ENCODE results near the gene ZNF69. TPM values are rescaled to one million over a fixed set of nuclear protein-coding genes. Genes with fewer than 3 reads are reported as not detected.
A peak's percentile ranks its signal among the peaks of the same experiment; 100 is the strongest.
"Not testable (repeated sequence)": the region's sequence is repeated elsewhere in the genome, so short reads cannot be mapped to it uniquely, and the experiment has no call there.

ZNF69 gene
- total RNA-seq, 1 donor from 2014 or later = 8.0 TPM

DNA sequence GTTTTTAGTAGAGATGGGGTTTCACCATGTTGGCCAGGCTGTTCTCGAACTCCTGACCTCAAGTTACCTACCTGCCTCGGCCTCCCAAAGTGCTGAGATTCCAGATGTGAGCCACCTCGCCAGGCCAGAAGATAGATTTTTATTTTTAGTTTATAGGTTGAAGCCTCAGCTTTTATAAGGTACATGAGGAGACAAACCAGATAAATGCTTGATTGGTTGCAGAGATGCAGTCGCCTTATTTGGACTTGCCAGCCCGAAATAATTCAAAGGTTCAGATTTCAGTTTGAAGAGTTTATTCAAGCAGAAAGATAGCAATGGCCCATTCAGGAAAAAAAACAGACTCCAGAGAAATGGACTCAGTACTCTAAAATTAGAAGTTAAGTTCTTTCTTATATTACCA is 3.1 kb downstream of the ZNF69 start:
- DNase-seq (ENCODE audit: low spot score) (no peak), ATAC-seq (no peak)

DNA sequence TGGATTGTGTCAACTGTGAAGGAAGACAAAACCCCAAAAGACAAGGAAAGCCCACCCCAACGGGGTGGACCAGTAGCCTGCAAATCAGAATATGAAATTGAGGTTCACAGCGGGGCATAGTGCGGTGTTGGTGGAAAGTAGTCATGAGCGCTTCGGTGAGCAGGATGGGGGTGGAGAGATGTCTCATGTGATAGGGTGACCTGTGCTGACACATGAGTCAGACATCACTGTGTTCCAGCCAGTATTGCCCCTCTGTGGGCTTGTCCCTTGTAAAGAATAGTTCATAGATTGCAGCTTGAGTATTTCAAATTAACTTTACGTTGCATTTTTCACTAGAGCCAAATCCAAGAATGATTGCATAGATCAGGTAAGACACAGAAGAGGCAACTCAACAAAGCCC is 7.3 kb downstream of the ZNF69 start:
- DNase-seq (ENCODE audit: low spot score) = no peak
- ATAC-seq = no peak

DNA sequence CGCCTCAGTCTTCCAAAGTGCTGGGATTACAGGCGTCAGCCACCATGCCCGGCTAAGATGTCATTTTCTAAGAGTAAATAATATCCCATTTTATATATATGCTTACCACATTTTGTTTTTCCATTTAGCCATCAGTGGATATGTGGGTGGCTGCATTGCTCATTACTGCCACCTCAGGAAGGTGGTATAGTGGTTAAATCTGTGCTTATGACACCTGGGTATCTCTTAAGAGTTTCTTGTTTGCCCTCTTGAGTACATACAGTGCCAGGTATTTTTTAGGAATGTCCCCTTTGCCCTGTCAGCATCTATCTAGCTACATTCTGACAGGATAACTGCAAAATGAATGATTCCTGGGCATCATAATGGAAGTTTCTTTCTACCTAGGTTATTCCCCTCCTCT is 14.6 kb downstream of the ZNF69 start:
- no peak for ATAC-seq
- DNase-seq (ENCODE audit: low spot score) = no peak

DNA sequence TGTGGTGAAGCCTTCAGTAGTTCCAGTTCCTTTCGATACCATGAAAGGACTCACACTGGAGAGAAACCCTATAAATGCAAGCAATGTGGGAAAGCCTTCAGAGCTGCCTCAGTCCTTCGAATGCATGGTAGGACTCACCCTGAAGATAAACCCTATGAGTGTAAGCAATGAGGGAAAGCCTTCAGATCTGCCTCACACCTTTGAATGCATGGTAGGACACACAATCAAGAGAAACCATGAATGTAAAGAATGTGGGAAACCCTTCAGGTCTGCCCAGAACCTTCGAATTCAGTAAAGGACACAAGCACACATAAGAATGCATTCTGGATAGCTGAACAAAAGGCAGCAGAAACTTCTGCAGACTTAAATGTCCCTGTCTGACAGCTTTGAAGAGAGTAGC is 18.3 kb downstream of the ZNF69 start:
- ATAC-seq (no peak), DNase-seq (ENCODE audit: low spot score) (no peak)

DNA sequence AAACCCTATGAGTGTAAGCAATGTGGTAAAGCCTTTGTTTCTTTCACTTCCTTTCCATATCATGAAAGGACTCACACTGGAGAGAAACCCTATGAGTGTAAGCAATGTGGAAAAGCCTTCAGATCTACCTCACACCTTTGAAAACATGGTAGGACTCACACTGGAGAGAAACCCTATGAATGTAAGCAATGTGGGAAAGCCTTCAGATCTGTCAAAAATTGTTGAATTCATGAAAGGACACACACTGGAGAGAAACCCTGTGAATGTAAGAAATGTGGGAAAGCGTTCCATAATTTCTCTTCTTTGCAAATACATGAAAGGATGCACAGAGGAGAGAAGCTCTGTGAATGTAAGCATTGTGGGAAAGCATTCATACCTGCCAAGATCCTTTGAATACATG is 24.4 kb downstream of the ZNF69 start:
- not testable (repeated sequence) for ATAC-seq; DNase-seq (ENCODE audit: low spot score)

DNA sequence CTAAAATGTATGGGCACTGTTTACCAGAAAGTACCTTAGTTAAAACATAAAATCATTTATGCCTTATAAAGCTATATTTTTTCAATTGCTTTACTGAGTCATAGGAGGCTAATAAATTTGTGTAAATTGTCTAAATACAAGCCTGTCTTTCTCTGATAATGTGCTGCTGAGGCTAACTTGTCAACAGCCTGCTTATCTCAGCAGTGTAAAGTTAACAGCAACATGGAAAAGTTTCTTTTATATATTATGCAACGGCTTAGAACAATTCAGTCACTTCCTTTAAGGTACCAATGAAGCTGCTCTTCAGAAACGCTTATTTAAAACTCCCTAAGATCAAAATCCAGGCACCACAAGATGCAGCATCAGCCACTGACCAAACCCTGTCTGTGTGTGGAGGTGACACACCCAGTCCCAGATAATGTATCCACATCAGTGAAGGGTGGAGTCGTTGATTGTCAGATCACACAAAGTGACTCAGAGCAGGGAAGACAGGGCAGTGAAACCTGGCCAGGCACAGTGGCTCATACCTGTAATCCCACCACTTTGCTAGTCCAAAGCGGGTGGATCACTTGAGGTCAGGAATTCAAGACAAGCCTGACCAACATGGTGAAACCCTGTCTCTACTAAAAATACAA is 27.0 kb downstream of the ZNF69 start:
- ATAC-seq; DNase-seq (ENCODE audit: low spot score): not testable (repeated sequence)

DNA sequence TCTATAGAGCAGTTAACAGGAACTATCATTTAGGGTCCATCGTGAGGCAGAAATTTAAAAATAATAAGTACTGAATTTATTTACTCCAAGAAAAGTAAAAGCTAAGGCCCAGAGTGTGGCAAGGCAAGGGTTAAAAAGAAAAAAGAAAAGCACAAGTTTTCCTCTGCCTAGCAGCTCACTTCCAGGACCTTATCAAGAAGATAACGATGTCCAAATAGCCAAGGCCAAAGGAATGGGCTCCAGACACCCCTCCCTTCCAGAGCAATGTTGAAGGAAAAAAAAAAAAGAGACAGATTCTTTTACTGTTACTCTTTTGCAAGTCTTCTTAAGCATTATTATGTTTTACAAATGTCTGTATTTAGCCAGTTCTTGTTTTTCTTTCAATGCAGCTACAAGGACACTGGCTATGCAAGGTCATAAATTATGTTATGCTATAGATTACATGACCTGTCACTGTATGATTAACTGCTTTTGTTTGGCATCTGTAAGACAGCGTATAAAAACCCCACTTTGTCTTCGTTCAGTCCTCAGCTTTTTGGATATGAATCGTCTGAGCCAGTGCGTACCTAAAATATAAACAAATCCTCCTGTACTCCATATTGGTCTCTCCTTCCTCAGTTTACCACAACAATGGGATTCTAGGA is 34.4 kb downstream of the ZNF69 start:
- no peak for ATAC-seq
- DNase-seq (ENCODE audit: low spot score) = no peak

DNA sequence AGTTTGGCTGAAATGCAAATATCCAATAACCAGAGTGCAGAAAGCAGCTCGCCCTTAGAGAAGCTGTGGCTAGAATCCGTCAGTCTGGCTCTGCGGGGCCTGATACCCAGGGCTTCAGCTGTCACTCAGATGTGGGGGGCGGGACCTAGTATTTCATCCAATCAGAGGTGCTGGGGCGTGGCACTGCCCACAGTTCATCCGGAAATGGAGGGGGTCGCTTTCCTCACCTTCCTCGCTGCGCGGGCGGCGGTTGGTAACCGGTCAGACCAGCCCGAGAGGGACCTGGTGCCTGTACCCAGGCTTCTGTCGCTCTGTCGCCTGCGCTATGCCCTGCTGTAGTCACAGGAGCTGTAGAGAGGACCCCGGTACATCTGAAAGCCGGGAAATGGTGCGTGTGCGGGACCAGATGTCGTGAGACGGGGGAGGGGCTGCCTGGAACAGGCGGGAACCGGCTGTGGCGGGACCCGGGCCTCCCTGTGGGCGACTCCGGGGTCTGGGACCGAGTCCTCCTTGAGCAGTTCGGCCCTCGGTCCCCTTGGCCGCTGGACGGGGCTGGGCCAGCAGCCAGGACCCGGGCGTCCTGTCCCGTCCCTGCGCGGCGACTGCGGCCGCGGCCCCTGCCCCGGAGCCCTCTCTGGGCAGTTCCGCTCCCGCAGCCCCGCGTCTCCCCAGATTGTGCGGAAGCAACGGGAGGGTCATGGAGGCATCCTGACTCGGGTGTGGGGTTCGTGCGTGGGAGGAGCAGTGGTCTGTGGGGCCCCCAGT is 37.5 kb downstream of the ZNF69 start, which contains the start of gene ZNF700:
TSS of gene ZNF700 (plus strand) at position 222 of the 765 bp plus-strand sequence. CDS start at position 326, 104 bp downstream.
- DNase-seq (ENCODE audit: low spot score) = peak; percentile 96
- peak; percentile 93 for ATAC-seq

DNA sequence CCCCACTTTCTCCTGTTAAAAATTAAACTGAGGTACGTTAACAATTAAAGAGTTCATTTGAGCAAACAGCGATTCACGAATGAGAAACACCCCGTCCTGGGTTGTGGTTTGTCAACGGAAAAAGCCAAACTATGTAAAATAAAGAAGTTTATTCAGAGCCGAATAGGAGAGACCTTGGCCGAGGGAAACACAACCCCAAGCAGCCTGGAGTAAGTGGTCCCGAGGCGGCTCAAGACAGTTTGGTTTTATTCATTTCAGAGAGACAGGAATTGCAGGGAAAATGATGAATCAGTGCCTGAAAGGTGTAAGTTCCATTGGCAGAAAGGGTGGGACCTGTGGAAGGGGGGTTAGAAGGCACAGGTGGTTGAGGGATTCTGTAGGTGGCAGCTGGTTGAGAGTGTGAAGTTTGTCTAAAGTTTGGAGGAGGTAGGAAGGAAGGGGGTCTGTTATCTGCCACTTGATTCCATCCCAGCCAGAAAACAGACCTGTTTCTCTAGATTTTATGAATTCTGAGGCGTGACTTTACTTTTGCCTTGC is 38.1 kb downstream of the ZNF69 start:
- peak; percentile 5 for ATAC-seq
- not testable (repeated sequence) for DNase-seq (ENCODE audit: low spot score)

DNA sequence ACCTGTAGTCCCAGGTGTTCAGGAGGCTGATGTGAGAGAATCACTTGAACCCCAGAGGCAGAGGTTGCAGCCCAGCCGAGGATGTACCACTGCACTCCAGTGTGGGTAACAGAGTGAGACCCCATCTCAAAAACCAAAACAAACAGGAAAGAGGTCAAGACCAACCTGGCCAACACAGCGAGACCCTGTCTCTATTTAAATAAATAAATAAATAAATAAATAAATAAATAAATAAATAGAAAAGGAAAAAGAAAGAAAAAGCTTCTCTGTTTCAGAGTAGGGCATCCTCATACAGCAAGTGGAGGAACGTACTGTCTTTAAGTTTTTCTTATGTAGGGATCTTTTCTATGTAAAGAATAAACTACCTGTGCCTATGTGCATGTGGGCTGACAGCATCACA is 39.6 kb downstream of the ZNF69 start:
- ATAC-seq (no peak), DNase-seq (ENCODE audit: low spot score) (no peak)

DNA sequence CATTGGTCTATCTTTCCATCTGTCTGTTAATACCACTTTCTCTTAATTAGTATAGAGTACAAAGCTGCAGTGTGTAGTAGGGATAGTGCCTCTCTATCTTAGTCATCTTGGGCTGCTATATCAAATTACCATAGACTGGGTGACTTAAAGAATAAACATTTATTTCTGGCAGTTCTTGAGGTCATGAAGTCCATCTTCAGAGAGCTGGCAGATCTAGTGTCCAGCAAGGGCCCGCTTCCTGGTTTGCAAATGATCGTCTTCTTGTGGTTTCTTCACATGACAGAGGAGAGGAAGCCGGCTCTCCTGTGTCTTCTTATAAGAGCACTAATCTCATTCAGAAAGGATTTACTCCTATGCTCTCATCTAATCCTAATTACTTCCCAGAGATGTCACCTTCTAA is 43.5 kb downstream of the ZNF69 start:
- DNase-seq (ENCODE audit: low spot score) = no peak
- no peak for ATAC-seq

DNA sequence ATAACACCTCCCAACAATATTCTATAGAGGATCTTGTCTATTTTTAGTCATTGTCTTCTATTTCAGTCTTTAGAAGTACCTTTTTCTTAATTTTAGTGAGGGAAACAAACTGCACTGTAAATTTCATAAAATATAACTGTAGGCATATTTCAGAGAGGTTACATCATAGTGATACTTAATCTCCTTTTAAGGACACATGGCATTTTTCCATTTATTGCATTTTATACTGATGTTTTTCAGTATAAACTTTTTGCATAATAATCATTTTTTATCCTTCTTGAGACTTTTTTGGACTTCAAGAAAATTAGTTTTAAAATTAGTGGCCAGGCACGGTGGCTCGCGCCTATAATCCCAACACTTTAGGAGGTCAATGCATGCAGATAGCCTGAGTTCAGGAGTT is 43.9 kb downstream of the ZNF69 start:
- DNase-seq (ENCODE audit: low spot score) (no peak), ATAC-seq (no peak)

DNA sequence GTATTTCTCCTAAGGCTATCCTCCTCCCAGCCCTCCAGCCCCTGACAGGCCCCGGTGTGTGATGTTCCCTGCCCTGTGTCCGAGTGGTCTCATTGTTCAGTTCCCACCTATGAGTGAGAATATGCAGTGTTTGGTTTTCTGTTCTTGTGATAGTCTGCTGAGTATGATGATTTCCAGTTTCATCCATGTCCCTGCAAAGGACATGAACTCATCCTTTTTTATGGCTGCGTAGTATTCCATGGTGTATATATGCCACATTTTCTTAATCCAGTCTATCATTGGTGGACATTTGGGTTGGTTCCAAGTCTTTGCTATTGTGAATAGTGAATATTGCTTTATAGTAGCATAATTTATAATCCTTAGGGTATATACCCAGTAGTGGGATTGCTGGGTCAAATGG is 48.2 kb downstream of the ZNF69 start:
- DNase-seq (ENCODE audit: low spot score); ATAC-seq: not testable (repeated sequence)

DNA sequence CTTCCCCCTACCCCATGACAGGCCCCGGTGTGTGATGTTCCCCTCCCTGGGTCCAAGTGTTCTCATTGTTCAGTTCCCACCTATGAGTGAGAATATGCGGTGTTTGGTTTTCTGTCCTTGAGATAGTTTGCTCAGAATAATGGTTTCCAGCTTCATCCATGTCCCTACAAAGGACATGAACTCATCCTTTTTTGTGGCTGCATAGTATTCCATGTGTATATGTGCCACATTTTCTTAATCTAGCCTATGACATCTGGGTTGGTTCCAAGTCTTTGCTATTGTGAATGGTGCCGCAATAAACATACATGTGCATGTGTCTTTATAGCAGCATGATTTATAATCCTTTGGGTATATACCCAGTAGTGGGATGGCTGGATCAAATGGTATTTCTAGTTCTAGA is 50.8 kb downstream of the ZNF69 start:
- DNase-seq (ENCODE audit: low spot score); ATAC-seq: not testable (repeated sequence)

DNA sequence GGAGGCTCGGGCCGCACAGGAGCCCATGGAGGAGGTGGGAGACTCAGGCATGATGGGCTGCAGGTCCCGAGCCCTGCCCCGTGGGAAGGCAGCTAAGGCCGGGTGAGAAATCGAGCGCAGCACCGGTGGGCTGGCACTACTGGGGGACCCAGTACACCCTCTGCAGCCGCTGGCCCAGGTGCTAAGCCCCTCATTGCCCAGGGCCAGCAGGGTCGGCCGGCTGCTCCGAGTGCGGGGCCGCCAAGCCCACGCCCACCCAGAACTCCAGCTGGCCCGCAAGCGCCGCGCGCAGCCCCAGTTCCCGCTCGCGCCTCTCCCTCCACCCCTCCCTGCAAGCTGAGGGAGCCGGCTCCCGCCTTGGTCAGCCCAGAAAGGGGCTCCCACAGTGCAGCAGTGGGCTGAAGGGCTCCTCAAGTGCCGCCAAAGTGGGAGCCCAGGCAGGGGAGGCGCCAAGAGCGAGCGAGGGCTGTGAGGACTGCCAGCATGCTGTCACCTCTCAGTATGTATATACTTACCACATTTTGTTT is 53.8 kb downstream of the ZNF69 start:
- not testable (repeated sequence) for ATAC-seq; DNase-seq (ENCODE audit: low spot score)

DNA sequence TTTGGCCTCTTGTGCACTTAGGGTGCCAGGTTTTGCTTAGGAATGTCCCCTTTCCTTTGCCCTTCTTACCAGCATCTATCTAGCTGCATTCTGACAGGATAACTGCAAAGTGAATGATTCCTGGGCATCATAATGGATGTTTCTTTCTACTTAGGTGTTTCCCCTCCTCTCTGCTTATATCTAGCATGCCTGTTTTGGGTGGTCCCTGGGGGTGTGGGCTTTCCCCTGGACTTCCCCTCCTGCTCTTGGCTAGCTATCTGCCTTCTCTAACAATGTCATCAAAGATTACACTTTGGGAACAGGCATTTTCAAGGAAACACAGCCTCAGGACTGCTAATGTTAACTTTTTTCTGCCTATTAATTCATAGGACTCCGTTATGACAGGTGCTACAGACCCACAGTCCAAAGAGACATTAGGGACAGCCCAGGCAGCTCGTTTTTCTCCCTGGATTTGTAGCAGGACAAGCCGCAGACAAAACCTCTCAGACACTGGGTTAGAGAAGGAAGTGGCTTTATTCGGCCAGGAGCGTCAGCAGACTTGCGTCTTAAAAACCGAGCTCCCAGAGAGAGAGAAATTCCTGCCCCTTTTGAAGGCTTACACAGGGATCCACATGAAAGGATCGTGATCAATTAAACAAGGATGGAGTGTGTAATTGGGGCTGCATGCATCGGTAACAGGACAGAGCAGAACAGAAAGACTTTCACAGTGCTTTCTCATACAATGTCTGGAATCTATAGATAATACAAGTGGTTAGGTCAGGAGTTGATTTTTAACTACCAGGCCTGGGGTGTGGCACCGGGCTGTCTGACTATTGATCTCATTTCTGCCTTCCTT is 54.6 kb downstream of the ZNF69 start:
- ATAC-seq = no peak

DNA sequence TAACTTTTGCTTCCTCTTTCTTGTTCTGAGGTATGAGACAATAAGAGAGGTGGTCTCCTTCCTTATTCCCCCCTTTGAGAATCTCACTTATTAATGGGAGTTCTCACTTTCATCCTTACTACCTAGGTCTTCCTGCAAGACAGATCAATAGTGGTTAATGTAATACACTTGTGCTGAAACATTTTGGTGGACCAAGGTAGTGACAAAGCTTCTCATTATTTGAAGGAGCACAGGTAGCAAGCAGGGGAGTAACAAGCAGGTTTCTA is 55.2 kb downstream of the ZNF69 start:
- no peak for DNase-seq (ENCODE audit: low spot score)
- no peak for ATAC-seq

More for the DNA sequence above, 54.6 kb downstream of the ZNF69 start:
- DNase-seq (ENCODE audit: low spot score) = no peak

DNA sequence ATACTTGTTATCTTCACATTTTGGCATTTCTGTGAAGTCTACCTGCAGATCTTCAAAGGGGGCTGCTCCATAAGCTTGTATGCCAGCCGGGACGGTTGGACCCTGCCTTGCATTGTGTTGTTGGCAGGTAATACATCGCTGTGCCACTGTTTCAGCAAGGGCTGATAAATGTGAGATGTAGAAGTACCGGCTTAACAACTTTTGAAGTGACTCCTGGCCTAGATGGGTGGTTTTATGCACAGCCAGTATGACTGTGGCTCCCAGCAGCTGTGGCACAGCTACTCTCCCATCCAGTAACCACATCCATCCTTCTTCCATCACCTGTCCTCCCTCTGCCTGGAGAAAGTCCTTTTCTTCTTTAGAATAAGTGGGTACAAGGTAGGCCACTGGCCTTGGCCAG is 57.1 kb downstream of the ZNF69 start:
- ATAC-seq (no peak), DNase-seq (ENCODE audit: low spot score) (no peak)

DNA sequence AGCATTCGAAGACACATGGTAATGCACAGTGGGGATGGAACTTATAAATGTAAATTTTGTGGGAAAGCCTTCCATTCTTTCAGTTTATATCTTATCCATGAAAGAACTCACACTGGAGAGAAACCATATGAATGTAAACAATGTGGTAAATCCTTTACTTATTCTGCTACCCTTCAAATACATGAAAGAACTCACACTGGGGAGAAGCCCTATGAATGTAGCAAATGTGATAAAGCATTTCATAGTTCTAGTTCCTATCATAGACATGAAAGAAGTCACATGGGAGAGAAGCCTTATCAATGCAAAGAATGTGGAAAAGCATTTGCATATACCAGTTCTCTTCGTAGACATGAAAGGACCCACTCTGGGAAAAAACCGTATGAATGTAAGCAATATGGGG is 61.1 kb downstream of the ZNF69 start:
- ATAC-seq = no peak
- no peak for DNase-seq (ENCODE audit: low spot score)

DNA sequence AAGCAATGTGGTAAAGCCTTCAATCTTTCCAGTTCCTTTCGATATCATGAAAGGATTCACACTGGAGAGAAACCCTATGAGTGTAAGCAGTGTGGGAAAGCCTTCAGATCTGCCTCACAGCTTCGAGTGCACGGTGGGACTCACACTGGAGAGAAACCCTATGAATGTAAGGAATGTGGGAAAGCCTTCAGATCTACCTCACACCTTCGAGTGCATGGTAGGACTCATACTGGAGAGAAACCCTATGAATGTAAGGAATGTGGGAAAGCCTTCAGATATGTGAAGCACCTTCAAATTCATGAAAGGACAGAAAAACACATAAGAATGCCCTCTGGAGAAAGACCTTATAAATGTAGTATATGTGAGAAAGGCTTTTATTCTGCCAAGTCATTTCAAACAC is 61.6 kb downstream of the ZNF69 start:
- no peak for DNase-seq (ENCODE audit: low spot score)
- no peak for ATAC-seq

DNA sequence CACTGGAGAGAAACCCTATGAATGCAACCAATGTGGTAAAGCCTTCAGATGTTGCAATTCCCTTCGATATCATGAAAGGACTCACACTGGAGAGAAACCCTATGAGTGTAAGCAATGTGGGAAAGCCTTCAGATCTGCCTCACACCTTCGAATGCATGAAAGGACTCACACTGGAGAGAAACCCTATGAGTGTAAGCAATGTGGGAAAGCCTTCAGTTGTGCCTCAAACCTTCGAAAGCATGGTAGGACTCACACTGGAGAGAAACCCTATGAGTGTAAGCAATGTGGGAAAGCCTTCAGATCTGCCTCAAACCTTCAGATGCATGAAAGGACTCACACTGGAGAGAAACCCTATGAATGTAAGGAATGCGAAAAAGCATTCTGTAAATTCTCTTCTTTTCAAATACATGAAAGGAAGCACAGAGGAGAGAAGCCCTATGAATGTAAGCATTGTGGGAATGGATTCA is 62.1 kb downstream of the ZNF69 start:
- not testable (repeated sequence) for DNase-seq (ENCODE audit: low spot score); ATAC-seq
